Measurements from ENCODE around the gene TADA2A. TPM values are rescaled to one million over a fixed set of nuclear protein-coding genes. Genes with fewer than 3 reads are reported as not detected.

TADA2A gene
- polyA plus RNA-seq, 1 experiment: 13.6 TPM

DNA sequence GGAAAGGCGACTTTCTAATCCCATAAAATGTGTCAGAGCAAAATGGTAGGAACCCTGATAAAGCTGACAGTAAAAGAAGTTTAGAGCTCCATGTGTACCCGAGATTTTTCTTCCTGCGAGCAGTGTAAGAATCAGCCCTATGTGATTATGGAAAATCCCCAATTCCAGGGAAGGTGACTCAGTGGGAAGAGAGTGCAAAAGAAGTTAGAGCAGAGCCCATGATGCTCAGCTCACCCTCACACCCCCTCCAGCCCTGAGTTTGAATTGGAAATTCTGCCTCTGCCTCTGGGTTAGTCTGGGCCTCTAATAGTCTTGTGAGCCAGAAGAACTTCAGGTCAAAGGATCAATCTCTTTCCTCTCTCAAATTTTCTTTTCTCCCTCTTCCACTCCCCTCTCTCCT is 18.4 kb upstream of the TADA2A start:
- no peak for DNase-seq (ENCODE audit: low read depth)
- H3K27me3 ChIP-seq (ENCODE audit: control insufficient read depth, insufficient read depth, low read length): no peaks in the 10 kb centered on the region
- ChIA-PET CTCF (interaction anchor here (0.7 to 3.9 kb wide), 5 partner anchors 10 to 26 kb away, joined by 3 to 12 read pairs (median 8); partner anchors contain the start of gene C17orf78), POLR2A (interaction anchor here (0.5 kb wide), 1 partner anchor 125 kb away, joined by 3 read pairs; no protein-coding TSS in a partner anchor)
- no peak overlapping the region for H3K4me3 ChIP-seq (ENCODE audit: low read depth, low read length)
- H3K36me3 ChIP-seq (ENCODE audit: control insufficient read depth, insufficient read depth, low read length): no peaks in the 10 kb centered on the region
- TF ChIP-seq, protein P1, sequence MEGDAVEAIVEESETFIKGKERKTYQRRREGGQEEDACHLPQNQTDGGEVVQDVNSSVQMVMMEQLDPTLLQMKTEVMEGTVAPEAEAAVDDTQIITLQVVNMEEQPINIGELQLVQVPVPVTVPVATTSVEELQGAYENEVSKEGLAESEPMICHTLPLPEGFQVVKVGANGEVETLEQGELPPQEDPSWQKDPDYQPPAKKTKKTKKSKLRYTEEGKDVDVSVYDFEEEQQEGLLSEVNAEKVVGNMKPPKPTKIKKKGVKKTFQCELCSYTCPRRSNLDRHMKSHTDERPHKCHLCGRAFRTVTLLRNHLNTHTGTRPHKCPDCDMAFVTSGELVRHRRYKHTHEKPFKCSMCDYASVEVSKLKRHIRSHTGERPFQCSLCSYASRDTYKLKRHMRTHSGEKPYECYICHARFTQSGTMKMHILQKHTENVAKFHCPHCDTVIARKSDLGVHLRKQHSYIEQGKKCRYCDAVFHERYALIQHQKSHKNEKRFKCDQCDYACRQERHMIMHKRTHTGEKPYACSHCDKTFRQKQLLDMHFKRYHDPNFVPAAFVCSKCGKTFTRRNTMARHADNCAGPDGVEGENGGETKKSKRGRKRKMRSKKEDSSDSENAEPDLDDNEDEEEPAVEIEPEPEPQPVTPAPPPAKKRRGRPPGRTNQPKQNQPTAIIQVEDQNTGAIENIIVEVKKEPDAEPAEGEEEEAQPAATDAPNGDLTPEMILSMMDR (IDR thresholded peaks at IDR 0.05; ENCODE audit: insufficient read depth, low read depth, low read length): no peak

DNA sequence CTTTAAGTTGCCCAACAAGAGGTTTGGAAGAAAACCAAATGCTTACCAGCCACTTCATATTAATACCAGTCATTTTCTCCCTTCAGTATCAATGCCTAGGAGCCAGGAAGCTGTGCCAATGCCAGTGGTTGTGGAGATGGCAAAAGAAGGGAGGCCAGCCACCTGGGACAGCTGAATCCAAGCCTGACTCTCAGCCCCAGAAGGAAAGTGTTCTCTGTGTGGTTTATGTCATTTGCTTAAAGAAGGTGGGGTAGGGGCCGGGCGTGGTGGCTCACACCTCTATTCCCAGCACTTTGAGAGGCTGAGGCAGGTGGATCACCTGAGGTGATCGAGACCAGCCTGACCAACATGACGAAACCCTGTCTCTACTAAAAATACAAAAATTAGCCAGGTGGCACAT is 17.5 kb upstream of the TADA2A start:
- Histone ChIP-seq H3K27me3 (ENCODE audit: control insufficient read depth, insufficient read depth, low read length) (no peaks in the 10 kb centered on the region), H3K4me3 (ENCODE audit: low read depth, low read length) (no peak overlapping the region), H3K36me3 (ENCODE audit: control insufficient read depth, insufficient read depth, low read length) (no peaks in the 10 kb centered on the region)
- TF ChIP-seq, protein P1 (IDR thresholded peaks at IDR 0.05; ENCODE audit: insufficient read depth, low read depth, low read length): no peak
- CTCF ChIA-PET: interaction anchor here (0.9 to 3.9 kb wide), 4 partner anchors 9 to 25 kb away, joined by 3 to 12 read pairs (median 10); partner anchors contain the start of gene C17orf78
- POLR2A ChIA-PET: no interaction called here
- DNase-seq (ENCODE audit: low read depth): no peak

DNA sequence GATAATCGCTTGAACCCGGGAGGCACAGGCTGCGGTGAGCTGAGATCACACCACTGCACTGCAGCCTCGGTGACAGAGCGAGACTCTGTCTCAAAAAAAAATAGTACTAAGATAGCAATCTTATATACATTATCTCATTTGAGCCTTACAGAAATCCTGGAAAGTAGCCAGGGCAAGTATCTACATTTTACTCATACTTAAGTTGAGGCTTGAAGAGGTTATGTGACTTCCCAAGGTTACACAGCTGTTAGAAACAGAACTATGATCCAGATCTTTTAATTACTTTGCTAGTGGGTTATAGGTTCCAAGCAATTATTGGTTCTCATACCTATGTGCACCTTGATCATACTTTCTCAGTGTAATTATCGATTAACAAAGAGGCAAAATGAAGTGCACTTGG is 15.5 kb upstream of the TADA2A start:
- CTCF ChIA-PET: interaction anchor here (0.8 to 3.9 kb wide), 4 partner anchors 9 to 151 kb away, joined by 3 to 11 read pairs (median 6); partner anchors contain the start of gene C17orf78

DNA sequence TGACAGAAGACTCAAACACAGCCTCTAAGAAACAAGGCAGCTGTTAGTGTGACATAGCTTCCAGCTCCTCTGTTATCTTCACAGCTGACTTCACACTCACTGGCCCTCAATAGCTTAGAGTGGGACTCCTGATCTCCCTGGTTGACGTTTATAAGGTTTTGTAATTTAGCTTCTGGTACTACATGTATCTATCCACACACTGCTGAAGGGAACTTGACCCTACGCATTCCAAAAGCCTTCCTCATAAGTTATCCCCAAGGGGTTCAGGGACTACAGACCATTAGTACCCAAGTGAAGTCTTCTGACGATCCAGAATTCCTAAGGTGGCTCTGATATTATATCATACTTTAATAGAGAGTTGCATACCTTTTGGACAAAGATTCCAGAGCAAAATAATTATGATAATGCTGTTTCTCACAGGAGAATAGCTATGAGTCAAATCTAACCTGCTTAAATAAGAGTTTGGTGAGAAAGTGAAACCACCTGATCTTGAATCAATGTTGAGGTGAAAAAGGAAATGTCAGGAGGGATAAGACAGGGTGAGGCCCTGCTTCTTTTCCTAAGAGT is 14.6 kb upstream of the TADA2A start:
- no peak for DNase-seq (ENCODE audit: low read depth)
- TF ChIP-seq, protein P1 (IDR thresholded peaks at IDR 0.05; ENCODE audit: insufficient read depth, low read depth, low read length): no peak
- Histone ChIP-seq H3K36me3 (ENCODE audit: control insufficient read depth, insufficient read depth, low read length) (no peaks in the 10 kb centered on the region), H3K4me3 (ENCODE audit: low read depth, low read length) (no peak overlapping the region), H3K27me3 (ENCODE audit: control insufficient read depth, insufficient read depth, low read length) (no peaks in the 10 kb centered on the region)
- ChIA-PET CTCF (interaction anchor here (0.8 to 1.4 kb wide), 3 partner anchors 9 to 19 kb away, joined by 3 read pairs; no protein-coding TSS in a partner anchor), POLR2A (no interaction called here)

More for the DNA sequence above, 15.5 kb upstream of the TADA2A start:
- DNase-seq (ENCODE audit: low read depth): no peak
- POLR2A ChIA-PET: no interaction called here
- H3K27me3 ChIP-seq (ENCODE audit: control insufficient read depth, insufficient read depth, low read length): no peaks in the 10 kb centered on the region
- H3K36me3 ChIP-seq (ENCODE audit: control insufficient read depth, insufficient read depth, low read length): no peaks in the 10 kb centered on the region
- H3K4me3 ChIP-seq (ENCODE audit: low read depth, low read length): no peak overlapping the region
- TF ChIP-seq, protein P1 (IDR thresholded peaks at IDR 0.05; ENCODE audit: insufficient read depth, low read depth, low read length): no peak

DNA sequence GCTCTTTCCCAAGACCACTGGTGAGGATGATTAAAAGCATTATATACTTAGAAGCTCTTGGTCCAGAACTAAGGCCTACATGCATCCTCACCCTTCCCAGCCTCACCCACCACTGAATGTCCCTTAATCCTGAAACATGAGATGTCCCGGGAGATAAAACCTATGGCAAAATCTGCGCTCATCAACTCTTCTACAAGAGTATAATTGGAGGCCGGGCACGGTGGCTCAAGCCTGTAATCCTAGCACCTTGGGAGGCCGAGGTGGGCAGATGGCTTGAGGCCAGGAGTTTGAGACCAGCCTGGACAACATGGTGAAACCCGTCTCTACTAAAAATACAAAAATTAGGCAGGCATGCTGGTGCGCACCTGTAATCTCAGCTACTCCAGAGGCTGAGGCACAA is 13.3 kb upstream of the TADA2A start:
- no peak overlapping the region for H3K4me3 ChIP-seq (ENCODE audit: low read depth, low read length)
- ChIA-PET POLR2A (interaction anchor here (0.6 kb wide), 1 partner anchor 31 kb away, joined by 4 read pairs; no protein-coding TSS in a partner anchor), CTCF (no interaction called here)
- H3K36me3 ChIP-seq (ENCODE audit: control insufficient read depth, insufficient read depth, low read length): no peaks in the 10 kb centered on the region
- no peaks in the 10 kb centered on the region for H3K27me3 ChIP-seq (ENCODE audit: control insufficient read depth, insufficient read depth, low read length)
- TF ChIP-seq, protein P1 (IDR thresholded peaks at IDR 0.05; ENCODE audit: insufficient read depth, low read depth, low read length): no peak
- no peak for DNase-seq (ENCODE audit: low read depth)
